Measurements from ENCODE around the gene S100A7A.

GRCh38 chr1:153444078-153444477, 27.8 kb downstream of the S100A7A start:
- TF ChIP-seq GABPA (IDR thresholded peaks at IDR 0.05 in 1 of 2, conservative IDR thresholded peaks at IDR 0.05 in 1 of 2) = no peak
- TF ChIP-seq, protein P1, sequence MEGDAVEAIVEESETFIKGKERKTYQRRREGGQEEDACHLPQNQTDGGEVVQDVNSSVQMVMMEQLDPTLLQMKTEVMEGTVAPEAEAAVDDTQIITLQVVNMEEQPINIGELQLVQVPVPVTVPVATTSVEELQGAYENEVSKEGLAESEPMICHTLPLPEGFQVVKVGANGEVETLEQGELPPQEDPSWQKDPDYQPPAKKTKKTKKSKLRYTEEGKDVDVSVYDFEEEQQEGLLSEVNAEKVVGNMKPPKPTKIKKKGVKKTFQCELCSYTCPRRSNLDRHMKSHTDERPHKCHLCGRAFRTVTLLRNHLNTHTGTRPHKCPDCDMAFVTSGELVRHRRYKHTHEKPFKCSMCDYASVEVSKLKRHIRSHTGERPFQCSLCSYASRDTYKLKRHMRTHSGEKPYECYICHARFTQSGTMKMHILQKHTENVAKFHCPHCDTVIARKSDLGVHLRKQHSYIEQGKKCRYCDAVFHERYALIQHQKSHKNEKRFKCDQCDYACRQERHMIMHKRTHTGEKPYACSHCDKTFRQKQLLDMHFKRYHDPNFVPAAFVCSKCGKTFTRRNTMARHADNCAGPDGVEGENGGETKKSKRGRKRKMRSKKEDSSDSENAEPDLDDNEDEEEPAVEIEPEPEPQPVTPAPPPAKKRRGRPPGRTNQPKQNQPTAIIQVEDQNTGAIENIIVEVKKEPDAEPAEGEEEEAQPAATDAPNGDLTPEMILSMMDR (IDR thresholded peaks at IDR 0.05; ENCODE audit: low read depth, low read length, missing input control) = no peak
